Kidney (tissue), 14 donors: ENCODE data around the gene MRPL17. TPM values are rescaled to one million over a fixed set of nuclear protein-coding genes. Genes with fewer than 3 reads are reported as not detected.

Experiments
- DNase-seq, 5 donors: peaks; one replicate each; pipeline ENCODE4 v3.0.0-alpha.2; 2013 to 2020
- FAIRE-seq: peaks from 2 replicates; lab custom pipeline; 2012; peaks lifted over from hg19 to GRCh38; lab: Jason Lieb, UNC
- H3K27ac ChIP-seq, 2 donors: one replicate each; pipeline ENCODE4 v1.7.0; 2013; ENCODE audit warnings: low read depth in 2 of 2, low read length in 2 of 2, inconsistent platforms in 1 of 2
- H3K27me3 ChIP-seq: one replicate; pipeline ENCODE4 v1.7.1; 2013; ENCODE audit warnings: low read length, inconsistent platforms; ENCODE audit not compliant: control insufficient read depth, insufficient read depth
- H3K36me3 ChIP-seq, 3 donors: one replicate each; pipeline versions ENCODE4 v1.7.0 to v1.7.1; 2013; ENCODE audit warnings: low read length in 3 of 3, control low read depth in 1 of 3, inconsistent platforms in 1 of 3; ENCODE audit not compliant: insufficient read depth in 3 of 3, control insufficient read depth in 2 of 3
- H3K4me1 ChIP-seq, 3 donors: one replicate each; pipeline versions ENCODE4 v1.7.0 to v1.7.1; 2013; ENCODE audit warnings: low read length in 3 of 3, inconsistent platforms in 1 of 3, low read depth in 1 of 3; ENCODE audit not compliant: control insufficient read depth in 2 of 3, insufficient read depth in 2 of 3
- H3K4me3 ChIP-seq, 3 donors: one replicate each; pipeline versions ENCODE4 v1.7.0 to v1.8.1; 2013; ENCODE audit warnings: low read length in 3 of 3, control low read depth in 1 of 3, inconsistent platforms in 1 of 3
- H3K9ac ChIP-seq, 3 donors: one replicate each; pipeline versions ENCODE4 v1.7.0 to v1.7.1; 2013; ENCODE audit warnings: low read length in 3 of 3, control low read depth in 1 of 3, inconsistent platforms in 1 of 3
- H3K9me3 ChIP-seq, 3 donors: one replicate each; pipeline versions ENCODE4 v1.7.0 to v1.7.1; 2013; ENCODE audit warnings: low read length in 3 of 3, control low read depth in 1 of 3, inconsistent platforms in 1 of 3; ENCODE audit not compliant: control insufficient read depth in 2 of 3, insufficient read depth in 1 of 3
- intact Hi-C: fragments of 100-400 bp; cut with DNase I; formaldehyde crosslinking; loops from one replicate; pipeline ENCODE4 v1.11.1; 2022
- polyA plus RNA-seq: library from polyadenylated mRNA; stranded (reverse); fragments of 350-450 nt; fragmentation: Illumina TruSeq; extraction: RNeasy Lipid Tissue Mini Kit (QIAGEN cat#74804); gene quantifications from one replicate; pipeline ENCODE4 v1.2.3, GENCODE V29; 2014; ENCODE audit warnings: low read depth, low replicate concordance; ENCODE audit not compliant: insufficient read depth
- total RNA-seq: library from RNA; stranded (reverse); fragmentation: NEBNext Ultra II Directional; extraction: Animal tissue kit (Norgen Biotek cat#: 25700); gene quantifications from one replicate; pipeline ENCODE4 v1.2.1, GENCODE V29; 2021
- TF ChIP-seq, protein P1 (sequence below): IDR thresholded peaks from 3 replicates; pipeline ENCODE4 v1.5.1; 2012; ENCODE audit warnings: mild to moderate bottlenecking, moderate library complexity, borderline replicate concordance; ENCODE audit not compliant: insufficient read depth; ENCODE audit errors: extremely low read depth
- donor health status: control.
- donor health status: control.
- donor health status: control.
- donor health status: control.
- donor health status: control.
- donor health status: DM: yes; HTN: yes; CAD: no.
- donor health status: Normal renal cell carcinoma (clear cell type).

Gene MRPL17
- total and polyA plus RNA-seq, 2 donors from 2014 or later, result 44.0 to 121 TPM

DNA sequence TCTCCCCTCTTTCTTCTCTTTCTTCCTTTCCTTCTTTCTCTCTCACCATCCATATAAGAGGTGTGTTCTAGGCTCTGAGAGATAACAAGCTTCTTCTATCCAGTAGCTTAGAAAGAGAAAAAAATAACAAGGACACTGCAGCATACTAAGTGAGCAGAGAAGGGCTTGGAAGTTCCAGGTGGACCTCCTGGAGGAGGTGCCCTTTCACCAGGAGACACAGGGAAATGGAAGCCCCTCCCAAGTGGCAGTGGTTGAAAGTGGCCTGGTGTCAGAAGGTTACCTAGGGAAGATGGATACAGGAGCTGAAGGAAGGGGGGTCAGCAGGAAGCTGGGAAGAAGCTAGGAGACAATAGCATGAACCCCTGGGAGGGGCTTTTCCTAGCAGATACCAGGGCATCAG, 33.0 kb downstream of the MRPL17 start:
- Histone ChIP-seq H3K4me1 (peaks cover 0 to 18% (median 0%) of the 10 kb centered on the region in 3 donors), H3K9ac (no peak overlapping the region), H3K9me3 (no peaks in the 10 kb centered on the region), H3K4me3 (no peak overlapping the region), H3K36me3 (no peaks in the 10 kb centered on the region), H3K27ac (no peak overlapping the region), H3K27me3 (no peaks in the 10 kb centered on the region)
- DNase-seq (no peak), FAIRE-seq (no peak)
- TF ChIP-seq, protein P1, sequence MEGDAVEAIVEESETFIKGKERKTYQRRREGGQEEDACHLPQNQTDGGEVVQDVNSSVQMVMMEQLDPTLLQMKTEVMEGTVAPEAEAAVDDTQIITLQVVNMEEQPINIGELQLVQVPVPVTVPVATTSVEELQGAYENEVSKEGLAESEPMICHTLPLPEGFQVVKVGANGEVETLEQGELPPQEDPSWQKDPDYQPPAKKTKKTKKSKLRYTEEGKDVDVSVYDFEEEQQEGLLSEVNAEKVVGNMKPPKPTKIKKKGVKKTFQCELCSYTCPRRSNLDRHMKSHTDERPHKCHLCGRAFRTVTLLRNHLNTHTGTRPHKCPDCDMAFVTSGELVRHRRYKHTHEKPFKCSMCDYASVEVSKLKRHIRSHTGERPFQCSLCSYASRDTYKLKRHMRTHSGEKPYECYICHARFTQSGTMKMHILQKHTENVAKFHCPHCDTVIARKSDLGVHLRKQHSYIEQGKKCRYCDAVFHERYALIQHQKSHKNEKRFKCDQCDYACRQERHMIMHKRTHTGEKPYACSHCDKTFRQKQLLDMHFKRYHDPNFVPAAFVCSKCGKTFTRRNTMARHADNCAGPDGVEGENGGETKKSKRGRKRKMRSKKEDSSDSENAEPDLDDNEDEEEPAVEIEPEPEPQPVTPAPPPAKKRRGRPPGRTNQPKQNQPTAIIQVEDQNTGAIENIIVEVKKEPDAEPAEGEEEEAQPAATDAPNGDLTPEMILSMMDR, result no peak
- intact Hi-C loops, result no loop called here

DNA sequence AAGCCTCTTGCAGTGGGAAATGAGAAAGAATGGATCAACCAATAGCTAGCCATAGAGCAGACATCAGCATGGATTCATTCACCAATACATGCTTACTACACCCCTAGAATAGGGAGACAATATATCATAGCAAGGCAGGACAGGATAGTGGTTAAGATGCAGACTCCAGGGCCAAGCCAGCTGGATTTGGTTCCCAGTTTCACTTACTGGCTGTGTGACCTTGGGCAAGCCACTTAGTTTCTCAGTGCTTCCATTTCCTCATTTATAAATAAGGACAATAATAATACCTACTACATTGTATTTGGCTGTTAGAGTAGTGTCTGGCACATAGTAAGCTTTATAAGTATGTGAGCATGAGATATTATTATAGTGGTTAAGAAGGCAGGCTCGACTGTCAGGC, 34.6 kb downstream of the MRPL17 start:
- H3K9ac ChIP-seq, result no peak overlapping the region
- no peak overlapping the region for H3K4me3 ChIP-seq
- H3K9me3 ChIP-seq, result no peaks in the 10 kb centered on the region
- no peak overlapping the region for H3K27ac ChIP-seq
- TF ChIP-seq, protein P1, result no peak
- H3K27me3 ChIP-seq, result no peaks in the 10 kb centered on the region
- no peak for FAIRE-seq
- DNase-seq, result no peak
- intact Hi-C loops, result no loop called here
- no peaks in the 10 kb centered on the region for H3K36me3 ChIP-seq
- peaks cover 0 to 18% (median 0%) of the 10 kb centered on the region in 3 donors for H3K4me1 ChIP-seq

DNA sequence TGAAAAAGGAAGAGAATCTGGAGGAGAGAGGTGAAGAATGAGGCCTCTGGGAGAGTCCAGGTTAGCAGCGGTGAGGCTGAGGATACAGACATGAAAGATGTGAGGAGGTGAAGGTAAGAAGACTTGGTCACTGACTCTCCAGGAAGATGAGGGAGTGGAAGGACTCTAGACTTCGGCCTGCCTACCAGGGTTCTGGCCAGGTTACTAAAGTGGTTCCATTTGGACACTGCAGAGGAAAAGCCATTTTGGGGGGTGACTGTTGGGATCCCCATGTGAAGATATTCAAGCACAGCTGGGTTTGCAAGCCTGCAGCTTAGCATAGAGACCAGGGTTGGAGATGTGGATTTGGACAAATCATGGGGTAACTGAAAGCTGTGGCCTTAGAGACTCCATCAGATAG, 35.3 kb downstream of the MRPL17 start:
- TF ChIP-seq, protein P1, result no peak
- no peak for FAIRE-seq

More for the DNA sequence above, 35.3 kb downstream of the MRPL17 start:
- Histone ChIP-seq H3K4me1 (peaks cover 0 to 18% (median 0%) of the 10 kb centered on the region in 3 donors), H3K27me3 (no peaks in the 10 kb centered on the region), H3K27ac (peak overlapping the region in 1 of 2 donors; percentile 57), H3K9ac (no peak overlapping the region), H3K36me3 (no peaks in the 10 kb centered on the region), H3K4me3 (no peak overlapping the region), H3K9me3 (no peaks in the 10 kb centered on the region)
- intact Hi-C loops, result no loop called here
- no peak for DNase-seq
